GM18507 (cell line): Measurements from ENCODE around the gene WWOX.

Experiments used
- DNase-seq: peaks from one replicate; pipeline ENCODE4 v3.0.0; 2011; ENCODE audit warnings: low read depth; ENCODE audit not compliant: insufficient read length; ENCODE audit errors: extremely low spot score
- FAIRE-seq: peaks from 2 replicates; lab custom pipeline; 2011; peaks lifted over from hg19 to GRCh38; lab: Jason Lieb, UNC

WWOX gene

GRCh38 chr16:78696797-78697196 is 597.3 kb downstream of the WWOX start:
- DNase-seq: no peak

GRCh38 chr16:78697426-78697825 is 598.0 kb downstream of the WWOX start:
- no peak for FAIRE-seq
- no peak for DNase-seq

More at GRCh38 chr16:78696797-78697196, 597.3 kb downstream of the WWOX start:
- no peak for FAIRE-seq

- no peak for DNase-seq
- no peak for FAIRE-seq
Measured at GRCh38 chr16:78703936-78704335, 604.5 kb downstream of the WWOX start.

- DNase-seq: no peak
- FAIRE-seq: no peak
Measured at GRCh38 chr16:78704416-78704815, 605.0 kb downstream of the WWOX start.

- FAIRE-seq: peak; percentile 12
- no peak for DNase-seq
Measured at GRCh38 chr16:78705694-78706093, 606.2 kb downstream of the WWOX start.

GRCh38 chr16:78706637-78707036 is 607.2 kb downstream of the WWOX start:
- DNase-seq (no peak), FAIRE-seq (no peak)

GRCh38 chr16:78709137-78709884 is 609.9 kb downstream of the WWOX start:
- DNase-seq (no peak), FAIRE-seq (no peak)

- DNase-seq (no peak), FAIRE-seq (no peak)
Measured at GRCh38 chr16:78715106-78715505, 615.7 kb downstream of the WWOX start.

GRCh38 chr16:78715673-78716072 is 616.2 kb downstream of the WWOX start:
- FAIRE-seq (no peak), DNase-seq (no peak)

GRCh38 chr16:78718141-78718540 is 618.7 kb downstream of the WWOX start:
- FAIRE-seq (no peak), DNase-seq (no peak)

- FAIRE-seq (no peak), DNase-seq (no peak)
Measured at GRCh38 chr16:78720416-78720815, 621.0 kb downstream of the WWOX start.

GRCh38 chr16:78727536-78727935 is 628.1 kb downstream of the WWOX start:
- DNase-seq: no peak
- FAIRE-seq: no peak

GRCh38 chr16:78729687-78730086 is 630.2 kb downstream of the WWOX start:
- no peak for FAIRE-seq

GRCh38 chr16:78731785-78732184 is 632.3 kb downstream of the WWOX start:
- no peak for FAIRE-seq
- no peak for DNase-seq

More at GRCh38 chr16:78729687-78730086, 630.2 kb downstream of the WWOX start:
- no peak for DNase-seq

- FAIRE-seq (no peak), DNase-seq (no peak)
Measured at GRCh38 chr16:78732696-78733095, 633.2 kb downstream of the WWOX start.

GRCh38 chr16:78735337-78735736 is 635.9 kb downstream of the WWOX start:
- no peak for DNase-seq
- FAIRE-seq: no peak

- DNase-seq (no peak), FAIRE-seq (no peak)
Measured at GRCh38 chr16:78737630-78738029, 638.2 kb downstream of the WWOX start.

GRCh38 chr16:78738557-78738956 is 639.1 kb downstream of the WWOX start:
- FAIRE-seq (no peak), DNase-seq (no peak)

- DNase-seq (no peak), FAIRE-seq (no peak)
Measured at GRCh38 chr16:78740269-78740668, 640.8 kb downstream of the WWOX start.

GRCh38 chr16:78742501-78743283 is 643.2 kb downstream of the WWOX start:
- DNase-seq (peak; percentile 47), FAIRE-seq (peak; percentile 96)

GRCh38 chr16:78743556-78743955 is 644.1 kb downstream of the WWOX start:
- DNase-seq (no peak), FAIRE-seq (no peak)
